Tibial artery (tissue), 4 donors: ENCODE results near the gene RAB11FIP5.

ENCODE experiments used
- DNase-seq, 2 donors: peaks; one replicate each; pipeline ENCODE4 v3.0.0-alpha.2; 2019
- H3K27ac ChIP-seq, 2 donors: fragments of 200-600 bp; sonication (generic) in 1 of 2; 1 replicate in 1 of 2; 2 replicates in 1 of 2; pipeline ENCODE4 v1.5.1; 2018 to 2019; ENCODE audit warnings: mild to moderate bottlenecking in 1 of 2
- H3K27me3 ChIP-seq, 2 donors: fragments of 200-600 bp; sonication (generic) in 1 of 2; one replicate each; pipeline versions ENCODE4 v1.5.1 to v1.6.0; 2016 to 2019
- H3K36me3 ChIP-seq, 3 donors: fragments of 200-600 bp; sonication (generic) in 2 of 3; one replicate each; pipeline ENCODE4 v1.5.1; 2016 to 2019; ENCODE audit warnings: mild to moderate bottlenecking in 2 of 3
- H3K4me1 ChIP-seq, 4 donors: fragments of 200-600 bp; sonication (generic) in 2 of 4; 1 replicate in 3 of 4; 2 replicates in 1 of 4; pipeline ENCODE4 v1.5.1; 2016 to 2019
- H3K4me3 ChIP-seq, 2 donors: fragments of 200-600 bp; sonication (generic) in 1 of 2; 1 replicate in 1 of 2; 2 replicates in 1 of 2; pipeline ENCODE4 v1.5.1; 2018 to 2019; ENCODE audit warnings: mild to moderate bottlenecking in 2 of 2
- H3K9me3 ChIP-seq, 3 donors: fragments of 200-600 bp; sonication (generic) in 1 of 3; one replicate each; pipeline ENCODE4 v1.5.1; 2016 to 2019
- intact Hi-C: fragments of 100-400 bp; cut with DNase I; formaldehyde crosslinking; loops from one replicate; pipeline ENCODE4 v1.15.0; 2023; ENCODE audit warnings: low total_unique reads
- TF ChIP-seq, protein P1 (sequence below), 2 experiments: fragments of 200-600 bp in 1 of 2; fragments of 450-650 bp in 1 of 2; IDR thresholded peaks; one replicate each; pipeline ENCODE4 v1.5.1; 2017 to 2019; ENCODE audit warnings: antibody characterized with exemption in 2 of 2, mild to moderate bottlenecking in 1 of 2, moderate library complexity in 1 of 2

The RAB11FIP5 gene

GRCh38 chr2:73054980-73055379 lies 57.8 kb downstream of the RAB11FIP5 start:
- no peak for DNase-seq
- Histone ChIP-seq H3K27ac (no peak overlapping the region), H3K36me3 (peaks cover 21 to 25% (median 22%) of the 10 kb centered on the region in 3 donors), H3K4me3 (no peak overlapping the region), H3K27me3 (no peaks in the 10 kb centered on the region), H3K9me3 (peaks cover 0 to 10% (median 5%) of the 10 kb centered on the region in 3 donors), H3K4me1 (no peaks in the 10 kb centered on the region)
- TF ChIP-seq, protein P1, sequence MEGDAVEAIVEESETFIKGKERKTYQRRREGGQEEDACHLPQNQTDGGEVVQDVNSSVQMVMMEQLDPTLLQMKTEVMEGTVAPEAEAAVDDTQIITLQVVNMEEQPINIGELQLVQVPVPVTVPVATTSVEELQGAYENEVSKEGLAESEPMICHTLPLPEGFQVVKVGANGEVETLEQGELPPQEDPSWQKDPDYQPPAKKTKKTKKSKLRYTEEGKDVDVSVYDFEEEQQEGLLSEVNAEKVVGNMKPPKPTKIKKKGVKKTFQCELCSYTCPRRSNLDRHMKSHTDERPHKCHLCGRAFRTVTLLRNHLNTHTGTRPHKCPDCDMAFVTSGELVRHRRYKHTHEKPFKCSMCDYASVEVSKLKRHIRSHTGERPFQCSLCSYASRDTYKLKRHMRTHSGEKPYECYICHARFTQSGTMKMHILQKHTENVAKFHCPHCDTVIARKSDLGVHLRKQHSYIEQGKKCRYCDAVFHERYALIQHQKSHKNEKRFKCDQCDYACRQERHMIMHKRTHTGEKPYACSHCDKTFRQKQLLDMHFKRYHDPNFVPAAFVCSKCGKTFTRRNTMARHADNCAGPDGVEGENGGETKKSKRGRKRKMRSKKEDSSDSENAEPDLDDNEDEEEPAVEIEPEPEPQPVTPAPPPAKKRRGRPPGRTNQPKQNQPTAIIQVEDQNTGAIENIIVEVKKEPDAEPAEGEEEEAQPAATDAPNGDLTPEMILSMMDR (IDR thresholded peaks at IDR 0.05), result no peak
- intact Hi-C loops, result no loop called here

DNA sequence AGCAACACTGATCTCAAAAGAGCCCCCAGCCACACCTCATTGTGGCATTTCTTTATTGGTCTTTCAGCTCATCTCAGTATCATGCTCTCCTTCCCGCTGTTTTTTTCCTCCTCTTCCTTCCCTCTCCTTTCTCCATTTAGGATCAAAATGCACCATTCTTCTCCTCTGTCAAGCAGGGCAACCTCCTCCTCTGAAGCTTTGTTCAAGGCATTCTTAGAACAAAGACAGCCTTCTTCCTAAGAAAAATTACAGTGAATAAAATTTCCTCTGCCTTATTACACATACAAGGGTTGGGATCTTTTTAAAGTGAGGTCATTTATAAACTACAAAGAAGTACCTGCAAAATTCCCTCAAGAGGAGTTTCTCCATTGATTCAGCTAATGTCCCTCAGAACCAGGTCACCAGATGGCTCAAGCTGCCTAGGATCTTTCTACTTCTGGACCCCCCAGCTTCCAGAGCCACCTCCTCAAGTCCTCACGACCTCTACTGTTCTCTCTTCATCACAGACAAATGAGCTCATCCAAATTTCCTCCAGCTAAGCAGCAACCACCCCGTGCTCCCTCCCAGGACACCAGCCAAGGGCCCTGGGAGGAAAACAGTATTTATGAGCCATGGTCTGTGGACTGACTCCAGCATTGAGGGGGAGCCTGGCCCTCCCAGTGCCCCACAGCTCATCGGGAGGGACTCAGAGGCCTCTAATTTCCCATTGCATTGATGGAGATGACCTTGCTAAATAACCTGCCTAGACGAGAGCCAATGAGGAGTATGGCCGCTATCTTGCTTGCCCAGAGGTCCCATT lies 59.2 kb downstream of the RAB11FIP5 start:
- Histone ChIP-seq H3K4me1 (no peaks in the 10 kb centered on the region), H3K27ac (no peak overlapping the region), H3K9me3 (peaks cover 0 to 10% (median 5%) of the 10 kb centered on the region in 3 donors), H3K4me3 (no peak overlapping the region), H3K36me3 (peaks cover 21 to 25% (median 22%) of the 10 kb centered on the region in 3 donors), H3K27me3 (no peaks in the 10 kb centered on the region)
- TF ChIP-seq, protein P1 (IDR thresholded peaks at IDR 0.05), result no peak
- no peak for DNase-seq
- intact Hi-C loops, result no loop called here

DNA sequence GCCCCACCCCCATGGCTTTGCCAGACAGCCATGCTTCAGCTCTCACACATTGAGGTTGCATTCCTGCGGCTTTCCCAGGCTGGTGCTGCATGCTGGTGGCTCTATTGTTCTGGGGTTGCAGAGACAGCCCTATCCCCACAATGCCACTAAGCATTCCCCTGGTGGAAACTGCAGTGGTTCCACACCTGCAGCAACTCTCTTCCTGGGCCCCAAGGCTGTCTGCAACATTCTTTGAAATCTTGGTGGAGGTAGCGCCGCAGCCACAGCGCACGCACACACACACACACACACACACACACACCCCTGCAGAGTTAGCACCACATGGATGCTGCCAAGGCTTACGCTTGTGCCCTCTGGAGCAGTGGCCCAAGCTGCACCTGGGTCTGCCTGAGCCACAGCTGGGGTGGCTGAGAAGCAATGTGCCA lies 62.6 kb downstream of the RAB11FIP5 start:
- H3K27me3 ChIP-seq, result no peaks in the 10 kb centered on the region
- H3K4me3 ChIP-seq, result no peak overlapping the region
- DNase-seq, result no peak
- H3K9me3 ChIP-seq, result no peaks in the 10 kb centered on the region
- TF ChIP-seq, protein P1 (IDR thresholded peaks at IDR 0.05), result no peak
- H3K27ac ChIP-seq, result no peak overlapping the region
- intact Hi-C loops, result no loop called here
- H3K4me1 ChIP-seq, result no peaks in the 10 kb centered on the region
- no peaks in the 10 kb centered on the region for H3K36me3 ChIP-seq

DNA sequence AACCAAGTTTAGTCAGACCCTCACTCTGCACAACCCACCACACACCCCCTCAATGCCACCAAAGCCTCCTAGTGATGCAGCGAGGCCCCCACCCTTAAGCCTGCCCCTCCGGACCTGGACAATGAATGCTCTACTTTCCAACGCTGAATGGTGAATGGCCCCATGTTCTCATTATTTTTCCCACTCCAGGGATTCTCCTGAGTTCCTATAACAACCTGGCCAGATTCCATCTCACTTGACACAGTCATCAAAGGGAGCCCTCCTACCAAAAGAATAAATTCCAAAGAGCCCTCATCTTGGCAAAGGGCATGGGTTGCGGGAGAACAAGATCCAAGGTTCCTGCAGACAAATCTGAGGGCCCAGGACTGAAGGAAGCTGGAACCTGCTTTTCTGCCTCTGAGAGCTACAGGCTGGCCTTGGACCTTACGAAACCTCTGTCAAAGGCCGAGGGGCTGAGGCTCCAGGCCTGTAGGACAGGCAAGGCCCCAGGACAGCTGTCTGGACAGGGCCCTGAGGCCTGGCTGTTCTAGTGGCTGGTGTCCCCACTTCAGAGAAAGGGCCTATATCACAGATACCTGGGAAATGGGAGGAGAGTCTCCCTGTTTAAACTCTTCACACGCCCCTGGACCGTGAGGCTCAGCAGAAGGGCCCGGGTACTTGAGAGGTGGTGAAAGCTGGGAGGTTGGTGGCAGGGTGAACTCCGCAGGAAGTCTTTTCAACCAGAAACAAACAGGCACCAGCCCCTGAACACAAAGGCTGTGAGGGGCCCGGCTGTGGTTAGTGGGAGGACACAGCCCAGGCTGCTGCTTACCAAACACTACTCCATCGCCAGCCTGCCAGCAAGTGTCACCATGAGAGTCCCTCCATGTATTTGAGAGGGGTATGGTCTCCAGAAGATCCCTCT lies 68.6 kb downstream of the RAB11FIP5 start:
- Histone ChIP-seq H3K27ac (no peak overlapping the region), H3K4me3 (no peak overlapping the region), H3K9me3 (no peaks in the 10 kb centered on the region), H3K27me3 (no peaks in the 10 kb centered on the region), H3K4me1 (no peaks in the 10 kb centered on the region), H3K36me3 (peaks cover 3 to 17% (median 3%) of the 10 kb centered on the region in 3 donors)
- intact Hi-C loops, result loop anchor here (2.0 kb wide), 1 partner anchor 57 kb away; no protein-coding TSS in a partner anchor
- DNase-seq, result no peak
- TF ChIP-seq, protein P1 (IDR thresholded peaks at IDR 0.05), result no peak

DNA sequence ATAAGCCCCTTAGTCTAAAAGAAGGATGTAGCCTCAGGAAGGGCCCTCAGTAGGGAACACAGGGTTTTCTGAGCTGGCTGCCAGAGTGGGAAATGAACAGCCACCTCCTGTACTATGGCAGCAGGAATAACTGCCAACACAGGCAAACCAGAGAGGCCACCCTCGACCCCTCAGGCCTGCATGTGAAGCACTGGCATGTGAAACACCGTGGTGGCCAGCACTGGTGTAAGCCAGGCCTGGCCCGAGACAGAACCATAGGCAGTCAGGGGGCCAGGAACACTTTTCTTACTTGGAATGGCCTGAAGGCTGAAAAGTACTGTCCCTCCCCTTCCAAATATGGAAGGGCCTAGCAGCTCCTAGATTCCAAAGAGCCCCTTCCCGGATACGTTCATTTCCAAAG lies 69.5 kb downstream of the RAB11FIP5 start:
- Histone ChIP-seq H3K9me3 (no peaks in the 10 kb centered on the region), H3K4me1 (no peaks in the 10 kb centered on the region), H3K4me3 (no peak overlapping the region), H3K27ac (no peak overlapping the region), H3K27me3 (no peaks in the 10 kb centered on the region), H3K36me3 (peaks cover 3 to 17% (median 3%) of the 10 kb centered on the region in 3 donors)
- TF ChIP-seq, protein P1 (IDR thresholded peaks at IDR 0.05), result no peak
- DNase-seq, result no peak
- intact Hi-C loops, result loop anchor here (2.0 kb wide), 1 partner anchor 56 kb away; no protein-coding TSS in a partner anchor
